Measurements from ENCODE around the gene TMEM108. TPM values are rescaled to one million over a fixed set of nuclear protein-coding genes. Genes with fewer than 3 reads are reported as not detected.

Gene TMEM108
- total RNA-seq, 1 experiment from 2014 or later, result not detected

DNA sequence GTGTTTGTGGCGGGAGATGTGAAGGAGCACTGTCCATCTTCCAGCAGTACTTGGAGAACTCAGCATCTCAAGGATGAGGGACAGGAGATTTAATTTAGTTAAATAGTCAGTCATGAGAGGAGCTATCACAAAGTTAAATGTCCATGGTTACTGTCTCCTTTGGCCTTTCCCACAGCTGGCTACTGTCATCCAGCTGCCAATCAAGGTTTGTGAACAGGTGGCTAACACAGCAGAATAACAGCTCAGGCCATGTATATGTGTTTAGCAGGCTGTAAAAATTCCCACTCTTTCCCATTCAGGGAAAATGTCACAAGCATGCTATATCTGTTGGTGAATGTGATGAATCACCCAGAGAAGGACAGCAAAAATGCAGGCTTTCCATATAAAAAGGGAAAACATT, 120.5 kb downstream of the TMEM108 start:
- Histone ChIP-seq H3K4me2 (ENCODE audit: low read length) (no peak overlapping the region), H2AFZ (ENCODE audit: low read depth, low read length, poor library complexity, severe bottlenecking) (no peak overlapping the region), H3K4me3 (replicated peaks in 1 of 2; ENCODE audit: low read depth in 1 of 2, low read length in 2 of 2) (no peak overlapping the region), H3K36me3 (ENCODE audit: control insufficient read depth in 1 of 2, insufficient read depth in 2 of 2, low read length in 2 of 2) (no peaks in the 10 kb centered on the region), H3K9me2 (ENCODE audit: insufficient read depth) (no peaks in the 10 kb centered on the region), H3K4me1 (ENCODE audit: control insufficient read depth in 1 of 2, insufficient read depth in 2 of 2, low read length in 2 of 2) (no peaks in the 10 kb centered on the region), H3K27me3 (ENCODE audit: insufficient read depth, low read length) (peaks cover 32% of the 10 kb centered on the region), H3K9me3 (ENCODE audit: control insufficient read depth in 1 of 2, insufficient read depth in 1 of 2, low read depth in 1 of 2, low read length in 2 of 2) (no peaks in the 10 kb centered on the region), H3K27ac (ENCODE audit: low read depth, low read length) (no peak overlapping the region), H3K79me2 (ENCODE audit: insufficient read depth, low read length) (no peaks in the 10 kb centered on the region), H4K20me1 (ENCODE audit: insufficient read depth) (no peaks in the 10 kb centered on the region), H3K9ac (ENCODE audit: low read length) (no peak overlapping the region)
- RAD21 ChIA-PET (ENCODE audit: low non-redundant PET in 1 of 2, low total read pairs in 2 of 2, uncharacterized antibody in 2 of 2, unreplicated experiment in 2 of 2), result no interaction called here
- POLR2A ChIA-PET, result no interaction called here
- ATAC-seq (no peak), DNase-seq (ENCODE audit: low read depth, low spot score) (no peak)
- no peak for TF ChIP-seq SRF (IDR thresholded peaks at IDR 0.05; ENCODE audit: low read depth)
- no peak for TF ChIP-seq ZFX (IDR thresholded peaks at IDR 0.05)
- TF ChIP-seq, protein P1, sequence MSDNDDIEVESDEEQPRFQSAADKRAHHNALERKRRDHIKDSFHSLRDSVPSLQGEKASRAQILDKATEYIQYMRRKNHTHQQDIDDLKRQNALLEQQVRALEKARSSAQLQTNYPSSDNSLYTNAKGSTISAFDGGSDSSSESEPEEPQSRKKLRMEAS (IDR thresholded peaks at IDR 0.05), result no peak
- no peak for TF ChIP-seq EZH2phosphoT487 (IDR thresholded peaks at IDR 0.05; ENCODE audit: borderline replicate concordance)
- TF ChIP-seq, protein P2, sequence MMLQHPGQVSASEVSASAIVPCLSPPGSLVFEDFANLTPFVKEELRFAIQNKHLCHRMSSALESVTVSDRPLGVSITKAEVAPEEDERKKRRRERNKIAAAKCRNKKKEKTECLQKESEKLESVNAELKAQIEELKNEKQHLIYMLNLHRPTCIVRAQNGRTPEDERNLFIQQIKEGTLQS (IDR thresholded peaks at IDR 0.05), result no peak
- TF ChIP-seq TCF7L2 (IDR thresholded peaks at IDR 0.05; ENCODE audit: borderline replicate concordance, extremely low read depth, insufficient read depth, insufficient read length), result no peak
- no peak for TF ChIP-seq EZH2 (IDR thresholded peaks at IDR 0.05)
- TF ChIP-seq EGR1 (IDR thresholded peaks at IDR 0.05; ENCODE audit: low read depth), result no peak
- TF ChIP-seq RAD21 (IDR thresholded peaks at IDR 0.05; ENCODE audit: low read depth), result no peak
- TF ChIP-seq, protein P3, sequence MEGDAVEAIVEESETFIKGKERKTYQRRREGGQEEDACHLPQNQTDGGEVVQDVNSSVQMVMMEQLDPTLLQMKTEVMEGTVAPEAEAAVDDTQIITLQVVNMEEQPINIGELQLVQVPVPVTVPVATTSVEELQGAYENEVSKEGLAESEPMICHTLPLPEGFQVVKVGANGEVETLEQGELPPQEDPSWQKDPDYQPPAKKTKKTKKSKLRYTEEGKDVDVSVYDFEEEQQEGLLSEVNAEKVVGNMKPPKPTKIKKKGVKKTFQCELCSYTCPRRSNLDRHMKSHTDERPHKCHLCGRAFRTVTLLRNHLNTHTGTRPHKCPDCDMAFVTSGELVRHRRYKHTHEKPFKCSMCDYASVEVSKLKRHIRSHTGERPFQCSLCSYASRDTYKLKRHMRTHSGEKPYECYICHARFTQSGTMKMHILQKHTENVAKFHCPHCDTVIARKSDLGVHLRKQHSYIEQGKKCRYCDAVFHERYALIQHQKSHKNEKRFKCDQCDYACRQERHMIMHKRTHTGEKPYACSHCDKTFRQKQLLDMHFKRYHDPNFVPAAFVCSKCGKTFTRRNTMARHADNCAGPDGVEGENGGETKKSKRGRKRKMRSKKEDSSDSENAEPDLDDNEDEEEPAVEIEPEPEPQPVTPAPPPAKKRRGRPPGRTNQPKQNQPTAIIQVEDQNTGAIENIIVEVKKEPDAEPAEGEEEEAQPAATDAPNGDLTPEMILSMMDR (IDR thresholded peaks at IDR 0.05 in 2 of 3, conservative IDR thresholded peaks at IDR 0.05 in 1 of 3; ENCODE audit: borderline replicate concordance in 1 of 3, insufficient read depth in 1 of 3, low read depth in 2 of 3, low read length in 2 of 3), result no peak
- TF ChIP-seq, protein P4, sequence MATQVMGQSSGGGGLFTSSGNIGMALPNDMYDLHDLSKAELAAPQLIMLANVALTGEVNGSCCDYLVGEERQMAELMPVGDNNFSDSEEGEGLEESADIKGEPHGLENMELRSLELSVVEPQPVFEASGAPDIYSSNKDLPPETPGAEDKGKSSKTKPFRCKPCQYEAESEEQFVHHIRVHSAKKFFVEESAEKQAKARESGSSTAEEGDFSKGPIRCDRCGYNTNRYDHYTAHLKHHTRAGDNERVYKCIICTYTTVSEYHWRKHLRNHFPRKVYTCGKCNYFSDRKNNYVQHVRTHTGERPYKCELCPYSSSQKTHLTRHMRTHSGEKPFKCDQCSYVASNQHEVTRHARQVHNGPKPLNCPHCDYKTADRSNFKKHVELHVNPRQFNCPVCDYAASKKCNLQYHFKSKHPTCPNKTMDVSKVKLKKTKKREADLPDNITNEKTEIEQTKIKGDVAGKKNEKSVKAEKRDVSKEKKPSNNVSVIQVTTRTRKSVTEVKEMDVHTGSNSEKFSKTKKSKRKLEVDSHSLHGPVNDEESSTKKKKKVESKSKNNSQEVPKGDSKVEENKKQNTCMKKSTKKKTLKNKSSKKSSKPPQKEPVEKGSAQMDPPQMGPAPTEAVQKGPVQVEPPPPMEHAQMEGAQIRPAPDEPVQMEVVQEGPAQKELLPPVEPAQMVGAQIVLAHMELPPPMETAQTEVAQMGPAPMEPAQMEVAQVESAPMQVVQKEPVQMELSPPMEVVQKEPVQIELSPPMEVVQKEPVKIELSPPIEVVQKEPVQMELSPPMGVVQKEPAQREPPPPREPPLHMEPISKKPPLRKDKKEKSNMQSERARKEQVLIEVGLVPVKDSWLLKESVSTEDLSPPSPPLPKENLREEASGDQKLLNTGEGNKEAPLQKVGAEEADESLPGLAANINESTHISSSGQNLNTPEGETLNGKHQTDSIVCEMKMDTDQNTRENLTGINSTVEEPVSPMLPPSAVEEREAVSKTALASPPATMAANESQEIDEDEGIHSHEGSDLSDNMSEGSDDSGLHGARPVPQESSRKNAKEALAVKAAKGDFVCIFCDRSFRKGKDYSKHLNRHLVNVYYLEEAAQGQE (IDR thresholded peaks at IDR 0.05; ENCODE audit: low read depth), result no peak
- no peak for TF ChIP-seq SP1 (IDR thresholded peaks at IDR 0.05; ENCODE audit: low read depth)
- no peak for TF ChIP-seq CEBPB (IDR thresholded peaks at IDR 0.05; ENCODE audit: low read depth)
- TF ChIP-seq CBX3 (IDR thresholded peaks at IDR 0.05; ENCODE audit: low read depth), result no peak
- TF ChIP-seq YY1 (IDR thresholded peaks at IDR 0.05; ENCODE audit: extremely low read depth, insufficient replicate concordance, low read depth, low read length), result no peak
- TF ChIP-seq SIN3A (IDR thresholded peaks at IDR 0.05; ENCODE audit: low read depth), result no peak
- no peak for TF ChIP-seq POLR2AphosphoS5 (IDR thresholded peaks at IDR 0.05; ENCODE audit: low read depth, low read length)
- BruUV-seq (replicated peaks), result no TSS peak
- CTCF ChIA-PET, result no interaction called here
- intact Hi-C loops (cut with micrococcal nuclease), result no loop called here
